Endothelial cell of umbilical vein (primary cell): ENCODE measurements around the gene CCL13.

Experiments used
- CTCF ChIP-seq, 2 donors: IDR thresholded peaks; 1 replicate in 1 of 2; 2 replicates in 1 of 2; pipeline ENCODE4 v1.5.1; 2011; ENCODE audit warnings: low read length in 2 of 2, mild to moderate bottlenecking in 2 of 2, moderate library complexity in 2 of 2, control low read depth in 1 of 2, inconsistent platforms in 1 of 2, low read depth in 1 of 2; ENCODE audit not compliant: insufficient read depth in 1 of 2; ENCODE audit errors: extremely low read depth in 1 of 2
- EZH2 ChIP-seq: IDR thresholded peaks from 2 replicates; pipeline ENCODE4 v1.6.1; 2012; ENCODE audit warnings: borderline replicate concordance, low read depth, mild to moderate bottlenecking, moderate library complexity, low read length, inconsistent platforms; ENCODE audit not compliant: severe bottlenecking
- FOS ChIP-seq: IDR thresholded peaks from 2 replicates; pipeline ENCODE4 v1.6.1; 2011; ENCODE audit warnings: mild to moderate bottlenecking, low read length, moderate library complexity, borderline replicate concordance; ENCODE audit not compliant: insufficient read depth
- GATA2 ChIP-seq: IDR thresholded peaks from 2 replicates; pipeline ENCODE4 v1.7.0; 2011; ENCODE audit warnings: low read depth, mild to moderate bottlenecking, moderate library complexity, mixed read lengths, low read length; ENCODE audit not compliant: insufficient read length, insufficient read depth
- JUN ChIP-seq: IDR thresholded peaks from 2 replicates; pipeline ENCODE4 v1.6.1; 2011; ENCODE audit warnings: borderline replicate concordance, low read depth; ENCODE audit not compliant: insufficient read length, insufficient read depth
- MAX ChIP-seq: IDR thresholded peaks from 2 replicates; pipeline ENCODE4 v1.6.1; 2011; ENCODE audit not compliant: insufficient read depth, insufficient read length
- MYC ChIP-seq: IDR thresholded peaks from one replicate; pipeline ENCODE4 v1.6.1; 2011; ENCODE audit warnings: mild to moderate bottlenecking, low read depth, low read length
- POLR2A ChIP-seq: IDR thresholded peaks from 2 replicates; pipeline ENCODE4 v1.6.1; 2012; ENCODE audit warnings: low read depth, mild to moderate bottlenecking, control low read depth, low read length
- POLR2AphosphoS5 ChIP-seq: IDR thresholded peaks from 2 replicates; pipeline ENCODE4 v1.6.1; 2012; ENCODE audit warnings: low read depth, mild to moderate bottlenecking, control low read depth, low read length, moderate library complexity; ENCODE audit not compliant: insufficient read depth

- no peak for TF ChIP-seq CTCF (IDR thresholded peaks at IDR 0.05; ENCODE audit: extremely low read depth in 1 of 2, insufficient read depth in 1 of 2, low read depth in 1 of 2, low read length in 2 of 2)
- TF ChIP-seq POLR2A = no peak
- TF ChIP-seq MYC = no peak
- TF ChIP-seq EZH2 = no peak
- TF ChIP-seq MAX = no peak
- TF ChIP-seq GATA2 = no peak
- no peak for TF ChIP-seq FOS
- TF ChIP-seq POLR2AphosphoS5 = no peak
- TF ChIP-seq JUN = no peak
Observed at GRCh38 chr17:34368196-34368945, 12.1 kb downstream of the CCL13 start.
